IMR-90 (cell line): Measurements from ENCODE around the gene HELZ. TPM values are rescaled to one million over a fixed set of nuclear protein-coding genes. Genes with fewer than 3 reads are reported as not detected.
A peak's percentile ranks its signal among the peaks of the same experiment; 100 is the strongest.

Source experiments
- ATAC-seq: fragments of 200-7000 bp; cut with Tn5 transposase; 2 replicates; pipeline ENCODE4 v1.9.1; 2020; ENCODE audit warnings: low read depth, mild to moderate bottlenecking, moderate library complexity
- BruUV-seq: library from RNA; stranded (reverse); fragments of 400-500 nt; replicated peaks from 2 replicates; lab custom pipeline; 2021; lab: Mats Ljungman, UMichigan
- CTCF ChIA-PET: fragments of 300-600 bp; formaldehyde crosslinking; extraction: SDS; loops from one replicate; lab custom pipeline; 2021; ENCODE audit warnings: antibody characterized with exemption; lab: Yijun Ruan, JAX
- POLR2A ChIA-PET: fragments of 300-600 bp; sonication (Branson Sonifier 250); formaldehyde crosslinking; loops from one replicate; lab custom pipeline; 2022; ENCODE audit warnings: antibody characterized with exemption; ENCODE audit not compliant: unreplicated experiment; lab: Charles Lee
- DNase-seq: peaks from one replicate; pipeline ENCODE4 v3.0.0; 2013
- H2AFZ ChIP-seq: replicated peaks from 2 replicates; pipeline ENCODE3; 2013; ENCODE audit warnings: low read length, mild to moderate bottlenecking; ENCODE audit not compliant: poor library complexity
- H2AK5ac ChIP-seq: 2 replicates; pipeline ENCODE4 v1.6.1; 2013; ENCODE audit warnings: low read depth, low read length, inconsistent platforms
- H2AK9ac ChIP-seq: replicated peaks from 2 replicates; pipeline ENCODE3; 2013; ENCODE audit warnings: mild to moderate bottlenecking, low read depth, low read length, moderate library complexity; ENCODE audit not compliant: poor library complexity
- H2BK120ac ChIP-seq: 2 replicates; pipeline ENCODE4 v1.6.1; 2013; ENCODE audit warnings: low read depth, low read length, inconsistent platforms
- H2BK15ac ChIP-seq: 3 replicates; pipeline ENCODE4 v1.6.1; 2013; ENCODE audit warnings: low read depth, low read length, inconsistent platforms
- H2BK20ac ChIP-seq: 2 replicates; pipeline ENCODE4 v1.6.1; 2013; ENCODE audit warnings: low read depth, mild to moderate bottlenecking, inconsistent platforms, low read length, moderate library complexity
- H2BK5ac ChIP-seq: 2 replicates; pipeline ENCODE4 v1.6.1; 2013; ENCODE audit warnings: mild to moderate bottlenecking, low read depth, low read length, inconsistent platforms; ENCODE audit not compliant: poor library complexity, severe bottlenecking
- H3K14ac ChIP-seq: replicated peaks from 2 replicates; pipeline ENCODE4 v1.6.1; 2013; ENCODE audit warnings: low read depth, low read length, inconsistent platforms
- H3K18ac ChIP-seq: 2 replicates; pipeline ENCODE4 v1.6.1; 2013; ENCODE audit warnings: low read depth, low read length, control low read depth
- H3K23ac ChIP-seq: 2 replicates; pipeline ENCODE4 v1.6.1; 2013; ENCODE audit warnings: low read depth, low read length, inconsistent platforms
- H3K27ac ChIP-seq: 2 replicates; pipeline ENCODE4 v1.5.1; 2013; ENCODE audit warnings: mild to moderate bottlenecking, control low read depth, low read length; ENCODE audit not compliant: insufficient read depth
- H3K27me3 ChIP-seq: 2 replicates; pipeline ENCODE4 v1.6.1; 2013; ENCODE audit warnings: low read length; ENCODE audit not compliant: control insufficient read depth, insufficient read depth
- H3K36me3 ChIP-seq: 2 replicates; pipeline ENCODE4 v1.6.1; 2013; ENCODE audit warnings: low read length, mixed read lengths; ENCODE audit not compliant: control insufficient read depth, insufficient read depth
- H3K4ac ChIP-seq: 2 replicates; pipeline ENCODE4 v1.6.1; 2013; ENCODE audit warnings: low read depth, low read length, inconsistent platforms
- H3K4me1 ChIP-seq: 2 replicates; pipeline ENCODE4 v1.6.1; 2013; ENCODE audit warnings: low read length, mixed read lengths; ENCODE audit not compliant: control insufficient read depth, insufficient read depth
- H3K4me2 ChIP-seq: 2 replicates; pipeline ENCODE4 v1.6.1; 2013; ENCODE audit warnings: low read depth, mild to moderate bottlenecking, control low read depth, low read length, moderate library complexity
- H3K4me3 ChIP-seq: 2 replicates; pipeline ENCODE4 v1.5.1; 2013; ENCODE audit warnings: low read depth, mild to moderate bottlenecking, control low read depth, low read length, moderate library complexity; ENCODE audit not compliant: insufficient read depth
- H3K56ac ChIP-seq: 2 replicates; pipeline ENCODE4 v1.6.1; 2013; ENCODE audit warnings: low read length, inconsistent platforms; ENCODE audit not compliant: insufficient read depth; ENCODE audit errors: extremely low read depth
- H3K79me1 ChIP-seq, 2 experiments: 2 replicates each; pipeline ENCODE4 v1.6.1; 2013; ENCODE audit warnings: low read length in 2 of 2, inconsistent platforms in 1 of 2, low read depth in 1 of 2
- H3K9ac ChIP-seq: 2 replicates; pipeline ENCODE4 v1.6.1; 2013; ENCODE audit warnings: low read depth, low read length, control low read depth
- H3K9me1 ChIP-seq: 2 replicates; pipeline ENCODE4 v1.6.1; 2013; ENCODE audit warnings: low read length, inconsistent platforms; ENCODE audit not compliant: insufficient read depth
- H3K9me3 ChIP-seq: 2 replicates; pipeline ENCODE4 v1.6.1; 2013; ENCODE audit warnings: low read length; ENCODE audit not compliant: control insufficient read depth, insufficient read depth
- H4K20me1 ChIP-seq: 2 replicates; pipeline ENCODE4 v1.6.1; 2013; ENCODE audit warnings: low read length, inconsistent platforms; ENCODE audit not compliant: insufficient read depth
- H4K5ac ChIP-seq: 2 replicates; pipeline ENCODE4 v1.6.1; 2013; ENCODE audit warnings: mild to moderate bottlenecking, low read depth, low read length, control low read depth
- H4K8ac ChIP-seq, 2 experiments: 2 replicates each; pipeline ENCODE4 v1.6.1; 2013; ENCODE audit warnings: low read depth in 2 of 2, low read length in 2 of 2, control low read depth in 1 of 2, inconsistent platforms in 1 of 2
- H4K91ac ChIP-seq: 2 replicates; pipeline ENCODE4 v1.6.1; 2013; ENCODE audit warnings: low read depth, low read length, inconsistent platforms; ENCODE audit not compliant: insufficient read depth
- CHD1 ChIP-seq: IDR thresholded peaks from 2 replicates; pipeline ENCODE4 v1.6.1; 2012; ENCODE audit warnings: low read depth, low read length, improper control_type of control experiment
- CTCF ChIP-seq: conservative IDR thresholded peaks from 2 replicates; pipeline ENCODE4 v1.5.1; 2012; ENCODE audit warnings: mild to moderate bottlenecking, low read depth, low read length, improper control_type of control experiment
- ELK1 ChIP-seq: fragments of 150-350 bp; IDR thresholded peaks from 2 replicates; pipeline ENCODE4 v1.6.1; 2016; ENCODE audit warnings: low read depth, mild to moderate bottlenecking, low read length, moderate library complexity, borderline replicate concordance
- FOS ChIP-seq: fragments of 150-350 bp; IDR thresholded peaks from 2 replicates; pipeline ENCODE4 v1.6.1; 2016; ENCODE audit warnings: low read depth, low read length
- MAFK ChIP-seq: IDR thresholded peaks from 2 replicates; pipeline ENCODE4 v1.6.1; 2012; ENCODE audit warnings: low read depth, low read length, improper control_type of control experiment
- MAZ ChIP-seq: IDR thresholded peaks from 2 replicates; pipeline ENCODE4 v1.6.1; 2012; ENCODE audit warnings: low read depth, mild to moderate bottlenecking, low read length, improper control_type of control experiment, moderate library complexity, borderline replicate concordance
- MXI1 ChIP-seq: IDR thresholded peaks from 2 replicates; pipeline ENCODE4 v1.6.1; 2012; ENCODE audit warnings: low read depth, mild to moderate bottlenecking, low read length, moderate library complexity, borderline replicate concordance
- NFE2L2 ChIP-seq: fragments of 150-350 bp; IDR thresholded peaks from 2 replicates; pipeline ENCODE4 v1.6.1; 2016; ENCODE audit warnings: low read depth, mild to moderate bottlenecking, low read length
- POLR2A ChIP-seq: IDR thresholded peaks from 2 replicates; pipeline ENCODE4 v1.6.1; 2012; ENCODE audit warnings: mild to moderate bottlenecking, low read depth, low read length
- RCOR1 ChIP-seq: IDR thresholded peaks from 2 replicates; pipeline ENCODE4 v1.6.1; 2012; ENCODE audit warnings: mild to moderate bottlenecking, low read length, improper control_type of control experiment; ENCODE audit not compliant: insufficient replicate concordance
- RFX5 ChIP-seq: IDR thresholded peaks from 2 replicates; pipeline ENCODE4 v1.8.0; 2012; ENCODE audit warnings: low read depth, mild to moderate bottlenecking, low read length, moderate library complexity
- SMC3 ChIP-seq: fragments of 150-350 bp; IDR thresholded peaks from 2 replicates; pipeline ENCODE4 v1.6.1; 2016; ENCODE audit warnings: low read depth, mild to moderate bottlenecking, antibody characterized with exemption, low read length, moderate library complexity
- WGBS, 2 experiments: methylation state at CpG; one replicate each; pipeline versions ENCODE4 v1.1.5 to v1.1.7; 2013; ENCODE audit warnings: missing lambda C conversion rate in 2 of 2; ENCODE audit not compliant: insufficient read length in 1 of 2; ENCODE audit errors: extremely low coverage in 2 of 2; 5-methylcytosine and 5-hydroxymethylcytosine counted together
- dilution Hi-C: fragments of 300-500 bp; cut with HindIII; formaldehyde crosslinking; loops from one replicate; pipeline ENCODE4 v1.14.3; 2018; ENCODE audit warnings: low sequenced_read_pairs; ENCODE audit not compliant: unreplicated experiment
- in situ Hi-C: fragments of 300-500 bp; cut with MboI; formaldehyde crosslinking; loops from 3 replicates; pipeline ENCODE4 v1.14.3; 2019; ENCODE audit warnings: low sequenced_read_pairs, inconsistent platforms, mixed read lengths
- intact Hi-C: fragments of 100-400 bp; cut with micrococcal nuclease; formaldehyde crosslinking; loops from 2 replicates; pipeline ENCODE4 v1.10.0; 2022
- polyA plus RNA-seq, 3 experiments: library from polyadenylated mRNA; depleted of rRNA; stranded (reverse); fragments of >200 nt; gene quantifications; 2 replicates each; pipeline ENCODE4 v1.2.3, GENCODE V29; 2012; ENCODE audit warnings: low replicate concordance in 1 of 3
- total RNA-seq: library from RNA; depleted of rRNA; stranded (reverse); fragments of >200 nt; gene quantifications from 2 replicates; pipeline ENCODE4 v1.2.3, GENCODE V29; 2012
- TF ChIP-seq, protein P1 (sequence below): fragments of 150-350 bp; IDR thresholded peaks from 2 replicates; pipeline ENCODE4 v1.6.1; 2017; ENCODE audit warnings: mild to moderate bottlenecking, antibody characterized with exemption, low read length, low read depth

Gene HELZ
- total and polyA plus RNA-seq, 2 of the 4 experiments (the other 2 are of a cell fraction) = 8.0 to 60.6 TPM

DNA sequence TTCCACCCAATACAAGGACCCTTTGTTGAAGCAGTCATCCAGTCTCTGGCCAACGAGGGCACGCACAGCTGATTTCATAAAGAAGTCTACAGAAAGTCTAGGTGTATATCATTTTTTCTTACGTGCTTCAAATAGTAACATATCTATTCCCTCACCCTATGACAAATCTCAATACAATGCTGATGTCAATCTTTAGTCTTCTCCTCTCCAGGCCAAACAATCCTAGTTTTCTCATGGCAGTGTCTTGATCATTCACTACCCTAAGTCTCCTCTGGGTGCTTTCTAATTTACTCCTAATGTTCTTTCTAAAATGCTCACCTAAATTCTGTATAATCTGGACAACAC is 108.0 kb downstream of the HELZ start:
- H3K27me3 ChIP-seq = no peaks in the 10 kb centered on the region
- dilution Hi-C loops = no loop called here
- H2AK5ac ChIP-seq = no peak overlapping the region
- ChIA-PET CTCF (interaction anchor here (0.5 kb wide), 1 partner anchor 26 kb away, joined by 3 read pairs; no protein-coding TSS in a partner anchor), POLR2A (no interaction called here)
- no peak overlapping the region for H4K91ac ChIP-seq
- H3K23ac ChIP-seq = no peak overlapping the region
- no TSS peak for BruUV-seq
- intact Hi-C loops = no loop called here
- H3K56ac ChIP-seq = no peak overlapping the region
- H3K9me3 ChIP-seq = no peaks in the 10 kb centered on the region
- H3K14ac ChIP-seq = no peak overlapping the region
- H2AFZ ChIP-seq = no peak overlapping the region
- in situ Hi-C loops = no loop called here
- ATAC-seq = peak; percentile 16; the same call in 1 of the 2 replicates
- peaks cover 4% of the 10 kb centered on the region for H3K36me3 ChIP-seq
- peak overlapping the region; percentile 4; the same call in 1 of the 2 replicates for H3K4me2 ChIP-seq
- H3K4me3 ChIP-seq = no peak overlapping the region
- no peak for TF ChIP-seq SMC3
- no peak for TF ChIP-seq MAFK
- TF ChIP-seq FOS = no peak
- no peak for TF ChIP-seq MAZ
- no peak for TF ChIP-seq POLR2A
- TF ChIP-seq NFE2L2 = no peak
- TF ChIP-seq CTCF = no peak
- TF ChIP-seq, protein P1, sequence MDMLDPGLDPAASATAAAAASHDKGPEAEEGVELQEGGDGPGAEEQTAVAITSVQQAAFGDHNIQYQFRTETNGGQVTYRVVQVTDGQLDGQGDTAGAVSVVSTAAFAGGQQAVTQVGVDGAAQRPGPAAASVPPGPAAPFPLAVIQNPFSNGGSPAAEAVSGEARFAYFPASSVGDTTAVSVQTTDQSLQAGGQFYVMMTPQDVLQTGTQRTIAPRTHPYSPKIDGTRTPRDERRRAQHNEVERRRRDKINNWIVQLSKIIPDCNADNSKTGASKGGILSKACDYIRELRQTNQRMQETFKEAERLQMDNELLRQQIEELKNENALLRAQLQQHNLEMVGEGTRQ = no peak
- TF ChIP-seq ELK1 = no peak
- no peak for TF ChIP-seq RCOR1
- no peak for TF ChIP-seq CHD1
- no peak for TF ChIP-seq RFX5
- no peak for TF ChIP-seq MXI1
- peak overlapping the region in 1 of 2 experiments; percentile 51; a peak in 1 of 4 replicates for H4K8ac ChIP-seq
- H4K5ac ChIP-seq = no peak overlapping the region; the same call in 1 of the 2 replicates
- H3K9ac ChIP-seq = no peak overlapping the region
- peak overlapping the region; percentile 69; the same call in 1 of the 2 replicates for H3K18ac ChIP-seq
- H2AK9ac ChIP-seq = no peak overlapping the region
- H2BK15ac ChIP-seq = no peak overlapping the region
- H2BK120ac ChIP-seq = no peak overlapping the region; the same call in 1 of the 2 replicates
- peak overlapping the region; percentile 52; the same call in 1 of the 2 replicates for H3K4ac ChIP-seq
- H2BK20ac ChIP-seq = no peak overlapping the region; the same call in 1 of the 2 replicates
- H2BK5ac ChIP-seq = peak overlapping the region; percentile 46
- peaks cover 12 to 30% of the 10 kb centered on the region in 2 experiments; a peak in 3 of 4 replicates for H3K79me1 ChIP-seq
- H3K4me1 ChIP-seq = peaks cover 9% of the 10 kb centered on the region
- no peaks in the 10 kb centered on the region for H4K20me1 ChIP-seq
- no CpG with 5 or more reads among the region's 3 CpGs for WGBS, 2 experiments
- DNase-seq = peak; percentile 61
- H3K27ac ChIP-seq = peak overlapping the region; percentile 29; the same call in 1 of the 2 replicates
- H3K9me1 ChIP-seq = peaks cover 10% of the 10 kb centered on the region
